HFF-Myc (cell line): Measurements from ENCODE around the gene MASP2.
"Not testable (repeated sequence)": the region's sequence is repeated elsewhere in the genome, so short reads cannot be mapped to it uniquely, and the experiment has no call there.

Experiments used
- DNase-seq: peaks from one replicate; pipeline ENCODE4 v3.0.0-alpha.2; 2011; ENCODE audit warnings: low read depth; ENCODE audit errors: extremely low read depth
- H3K4me3 ChIP-seq: replicated peaks from 2 replicates; pipeline ENCODE4 v1.5.1; 2011; ENCODE audit warnings: low read depth, mild to moderate bottlenecking, control low read depth, low read length
- CTCF ChIP-seq: IDR thresholded peaks from 2 replicates; pipeline ENCODE4 v1.5.1; 2012; ENCODE audit warnings: mild to moderate bottlenecking, low read depth, low read length, control low read depth; ENCODE audit errors: missing control alignments

The MASP2 gene

DNA sequence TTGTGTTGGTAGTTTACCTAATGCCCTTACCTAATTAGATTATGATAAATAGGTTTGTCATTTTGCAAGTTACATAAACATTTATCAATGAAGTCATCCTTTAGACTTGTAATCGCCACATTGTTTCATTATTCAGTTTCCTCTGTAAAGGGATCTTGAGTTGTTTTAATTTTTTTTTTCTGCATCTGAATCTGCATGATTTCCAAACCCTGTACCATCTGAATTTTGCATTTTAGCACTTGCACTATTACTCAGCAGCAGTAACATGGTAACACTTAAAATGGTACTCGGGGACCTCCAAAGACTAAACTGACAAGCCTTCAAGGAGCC lies 22.2 kb downstream of the MASP2 start:
- no peak for DNase-seq
- TF ChIP-seq CTCF, result no peak

GRCh38 chr1:11024154-11024873 lies 22.7 kb downstream of the MASP2 start:
- no peak overlapping the region for H3K4me3 ChIP-seq
- no peak for TF ChIP-seq CTCF
- no peak for DNase-seq

More for the DNA sequence above, 22.2 kb downstream of the MASP2 start:
- no peak overlapping the region for H3K4me3 ChIP-seq

- no peak for TF ChIP-seq CTCF
- H3K4me3 ChIP-seq, result no peak overlapping the region
- no peak for DNase-seq
Observed at GRCh38 chr1:11023201-11023600, 23.8 kb downstream of the MASP2 start.

DNA sequence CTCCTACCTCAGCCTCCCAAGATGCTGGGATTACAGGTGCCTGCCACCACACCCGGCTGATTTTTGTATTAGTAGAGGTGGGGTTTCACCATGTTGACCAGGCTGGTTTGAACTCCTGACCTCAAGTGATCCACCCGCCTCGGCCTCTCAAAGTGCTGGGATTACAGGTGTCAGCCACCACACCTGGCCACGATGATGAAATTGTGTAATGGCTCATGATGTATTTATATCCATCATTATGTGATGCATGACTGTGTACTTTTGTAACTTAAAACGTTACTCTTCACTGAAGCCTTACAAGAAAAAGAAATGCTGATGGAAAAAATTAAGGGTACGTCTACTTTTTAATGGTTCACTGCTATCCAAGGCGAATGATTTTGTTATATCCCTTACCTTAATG lies 27.1 kb downstream of the MASP2 start:
- no peak for DNase-seq

GRCh38 chr1:11019358-11019757 lies 27.7 kb downstream of the MASP2 start:
- not testable (repeated sequence) for DNase-seq, H3K4me3 ChIP-seq

More for the DNA sequence above, 27.1 kb downstream of the MASP2 start:
- no peak overlapping the region for H3K4me3 ChIP-seq
- TF ChIP-seq CTCF, result no peak

GRCh38 chr1:11013160-11013531 lies 33.9 kb downstream of the MASP2 start:
- TF ChIP-seq CTCF, result no peak

GRCh38 chr1:11012260-11013159 lies 34.5 kb downstream of the MASP2 start, which contains the start of gene TARDBP:
Gene TARDBP (plus strand): TSS chr1:11012654. CDS start chr1:11013728, 1,074 bp downstream.
- peak within 1 kb of the TSS; percentile 90 for H3K4me3 ChIP-seq
- no peak for TF ChIP-seq CTCF
- DNase-seq, result peak; percentile 66

More at GRCh38 chr1:11013160-11013531, 33.9 kb downstream of the MASP2 start:
- no peak for DNase-seq
- peak overlapping the region; percentile 90 for H3K4me3 ChIP-seq
